H9 (cell line): ENCODE data around the gene PRR11. TPM values are rescaled to one million over a fixed set of nuclear protein-coding genes. Genes with fewer than 3 reads are reported as not detected.

Experiments used
- DNase-seq: peaks from one replicate; pipeline ENCODE4 v3.0.0-alpha.2; 2017
- H2AFZ ChIP-seq: one replicate; pipeline ENCODE4 v1.6.1; 2013; ENCODE audit warnings: mild to moderate bottlenecking, low read length, control low read depth, moderate library complexity
- H2AK5ac ChIP-seq: 2 replicates; pipeline ENCODE4 v1.6.1; 2013; ENCODE audit warnings: low read length, control low read depth, mixed read lengths; ENCODE audit not compliant: insufficient read length
- H2BK120ac ChIP-seq: one replicate; pipeline ENCODE4 v1.6.1; 2013; ENCODE audit warnings: low read depth, mild to moderate bottlenecking, low read length, control low read depth, inconsistent platforms; ENCODE audit not compliant: poor library complexity, severe bottlenecking
- H2BK12ac ChIP-seq: 2 replicates; pipeline ENCODE4 v1.6.1; 2013; ENCODE audit warnings: low read length, control low read depth, mixed read lengths, low read depth; ENCODE audit not compliant: insufficient read length
- H2BK15ac ChIP-seq: 2 replicates; pipeline ENCODE4 v1.6.1; 2013; ENCODE audit warnings: low read depth, low read length, control low read depth
- H2BK20ac ChIP-seq: one replicate; pipeline ENCODE4 v1.6.1; 2013; ENCODE audit warnings: low read depth, mild to moderate bottlenecking, low read length, control low read depth, inconsistent platforms; ENCODE audit not compliant: poor library complexity, severe bottlenecking
- H2BK5ac ChIP-seq: 2 replicates; pipeline ENCODE4 v1.6.1; 2013; ENCODE audit warnings: low read length, control low read depth, mixed read lengths; ENCODE audit not compliant: insufficient read length
- H3K14ac ChIP-seq: 2 replicates; pipeline ENCODE4 v1.6.1; 2013; ENCODE audit warnings: low read length, control low read depth; ENCODE audit not compliant: insufficient read depth
- H3K18ac ChIP-seq: 2 replicates; pipeline ENCODE4 v1.6.1; 2013; ENCODE audit warnings: low read depth, mild to moderate bottlenecking, mixed read lengths, low read length, control low read depth; ENCODE audit not compliant: insufficient read length
- H3K23ac ChIP-seq: 2 replicates; pipeline ENCODE4 v1.6.1; 2013; ENCODE audit warnings: low read length, control low read depth, mixed read lengths, low read depth; ENCODE audit not compliant: insufficient read length
- H3K23me2 ChIP-seq: 2 replicates; pipeline ENCODE4 v1.6.1; 2013; ENCODE audit warnings: low read depth, mild to moderate bottlenecking, mixed read lengths, low read length, control low read depth; ENCODE audit not compliant: insufficient read length, poor library complexity, severe bottlenecking
- H3K27ac ChIP-seq: 2 replicates; pipeline ENCODE4 v1.5.1; 2013; ENCODE audit warnings: low read length, control low read depth, mixed read lengths, low read depth; ENCODE audit not compliant: insufficient read length
- H3K27me3 ChIP-seq: 2 replicates; pipeline ENCODE4 v1.6.1; 2013; ENCODE audit warnings: low read length, control low read depth, inconsistent platforms; ENCODE audit not compliant: insufficient read depth
- H3K4ac ChIP-seq: 2 replicates; pipeline ENCODE4 v1.6.1; 2013; ENCODE audit warnings: low read depth, mild to moderate bottlenecking, control low read depth, inconsistent platforms, low read length, moderate library complexity
- H3K4me1 ChIP-seq: 2 replicates; pipeline ENCODE4 v1.6.1; 2013; ENCODE audit warnings: low read length, control low read depth, inconsistent platforms; ENCODE audit not compliant: insufficient read depth
- H3K4me2 ChIP-seq: 2 replicates; pipeline ENCODE4 v1.6.1; 2013; ENCODE audit warnings: low read length, control low read depth, mixed read lengths; ENCODE audit not compliant: insufficient read length, insufficient read depth
- H3K56ac ChIP-seq: 2 replicates; pipeline ENCODE4 v1.6.1; 2013; ENCODE audit warnings: low read depth, mild to moderate bottlenecking, mixed read lengths, low read length, control low read depth; ENCODE audit not compliant: insufficient read length
- H3K79me1 ChIP-seq: 2 replicates; pipeline ENCODE4 v1.6.1; 2013; ENCODE audit warnings: low read depth, mild to moderate bottlenecking, moderate library complexity, low read length, control low read depth, inconsistent platforms; ENCODE audit not compliant: insufficient read depth, poor library complexity, severe bottlenecking
- H3K79me2 ChIP-seq: 2 replicates; pipeline ENCODE4 v1.6.1; 2013; ENCODE audit warnings: low read length, control low read depth, inconsistent platforms; ENCODE audit not compliant: insufficient read depth
- H3K9ac ChIP-seq: 2 replicates; pipeline ENCODE4 v1.6.1; 2013; ENCODE audit warnings: low read length, control low read depth, mixed read lengths; ENCODE audit not compliant: insufficient read length; ENCODE audit errors: extremely low read depth
- H3K9me3 ChIP-seq: one replicate; pipeline ENCODE4 v1.6.1; 2013; ENCODE audit warnings: low read depth, low read length, inconsistent platforms; ENCODE audit not compliant: control insufficient read depth
- H3T11ph ChIP-seq: one replicate; pipeline ENCODE4 v1.6.1; 2013; ENCODE audit warnings: mild to moderate bottlenecking, low read length, control low read depth, inconsistent platforms
- H4K20me1 ChIP-seq: one replicate; pipeline ENCODE4 v1.6.1; 2013; ENCODE audit not compliant: control insufficient read depth, insufficient read length, insufficient read depth
- H4K5ac ChIP-seq: 2 replicates; pipeline ENCODE4 v1.6.1; 2013; ENCODE audit warnings: low read depth, mild to moderate bottlenecking, mixed read lengths, low read length, control low read depth; ENCODE audit not compliant: insufficient read length
- H4K8ac ChIP-seq: replicated peaks from 2 replicates; pipeline ENCODE4 v1.6.1; 2013; ENCODE audit warnings: low read length, control low read depth, mixed read lengths, low read depth; ENCODE audit not compliant: insufficient read length
- H4K91ac ChIP-seq: 2 replicates; pipeline ENCODE4 v1.6.1; 2013; ENCODE audit warnings: low read depth, mild to moderate bottlenecking, moderate library complexity, mixed read lengths, low read length, control low read depth; ENCODE audit not compliant: insufficient read length
- H3K27ac Mint-ChIP-seq, 3 experiments: 2 replicates in 2 of 3; 3 replicates in 1 of 3; pipeline ENCODE4 v1.8.0; 2020 to 2021; ENCODE audit warnings: mixed read lengths in 3 of 3, mild to moderate bottlenecking in 1 of 3, moderate library complexity in 1 of 3
- H3K27me3 Mint-ChIP-seq: 2 replicates; pipeline ENCODE4 v1.8.0; 2021; ENCODE audit warnings: low read depth, mild to moderate bottlenecking, moderate library complexity, mixed read lengths
- H3K36me3 Mint-ChIP-seq, 3 experiments: 2 replicates in 2 of 3; 3 replicates in 1 of 3; pipeline ENCODE4 v1.8.0; 2020 to 2021; ENCODE audit warnings: low read depth in 3 of 3, mixed read lengths in 3 of 3; ENCODE audit not compliant: insufficient read depth in 1 of 3
- H3K4me1 Mint-ChIP-seq, 2 experiments: 2 replicates each; pipeline ENCODE4 v1.8.0; 2020; ENCODE audit warnings: mixed read lengths in 2 of 2
- H3K4me3 Mint-ChIP-seq, 2 experiments: 2 replicates in 1 of 2; 3 replicates in 1 of 2; pipeline ENCODE4 v1.8.0; 2020 to 2021; ENCODE audit warnings: mild to moderate bottlenecking in 2 of 2, mixed read lengths in 2 of 2, moderate library complexity in 1 of 2
- H3K9me3 Mint-ChIP-seq, 2 experiments: 2 replicates in 1 of 2; 3 replicates in 1 of 2; pipeline ENCODE4 v1.8.0; 2020; ENCODE audit warnings: mild to moderate bottlenecking in 2 of 2, mixed read lengths in 2 of 2, moderate library complexity in 1 of 2
- WGBS: extraction: QIAGEN DNeasy Blood & Tissue Kit; methylation state at CpG from one replicate; pipeline ENCODE4 v1.1.7; 2013; ENCODE audit warnings: missing lambda C conversion rate, low lambda C conversion rate, mixed read lengths; ENCODE audit not compliant: insufficient read length; ENCODE audit errors: extremely low coverage; 5-methylcytosine and 5-hydroxymethylcytosine counted together
- total RNA-seq: library from RNA; stranded (reverse); gene quantifications from 2 replicates; pipeline ENCODE4 v1.2.1, GENCODE V29; 2021
- TF ChIP-seq, protein P1 (sequence below): fragments of 200-600 bp; sonication (generic); conservative IDR thresholded peaks from 3 replicates; pipeline ENCODE4 v1.8.0; 2021; ENCODE audit warnings: antibody characterized with exemption, mild to moderate bottlenecking

The PRR11 gene
- total RNA-seq, 1 experiment from 2014 or later, result 70.7 TPM

DNA sequence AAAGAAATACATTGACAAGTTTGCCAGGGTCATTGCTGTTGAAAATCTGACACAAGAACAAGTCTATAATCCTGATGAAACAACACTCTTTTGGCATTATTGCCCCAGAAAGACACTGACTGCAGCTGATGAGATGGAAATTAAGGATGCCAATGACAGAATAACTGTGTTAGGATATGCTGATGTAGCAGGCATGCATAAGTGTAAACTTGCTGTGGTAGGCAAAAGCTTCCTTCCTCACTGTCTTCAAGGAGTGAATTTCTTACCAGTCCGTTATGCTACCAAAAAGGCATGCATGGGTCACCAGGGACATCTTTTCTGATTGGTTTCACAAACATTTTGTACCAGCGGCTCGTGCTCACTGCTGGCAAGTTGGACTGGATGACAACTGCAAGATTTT is 75.2 kb downstream of the PRR11 start:
- no peaks in the 10 kb centered on the region for H4K20me1 ChIP-seq
- H3K18ac ChIP-seq, result no peak overlapping the region
- H3K79me2 ChIP-seq, result no peaks in the 10 kb centered on the region
- TF ChIP-seq, protein P1, sequence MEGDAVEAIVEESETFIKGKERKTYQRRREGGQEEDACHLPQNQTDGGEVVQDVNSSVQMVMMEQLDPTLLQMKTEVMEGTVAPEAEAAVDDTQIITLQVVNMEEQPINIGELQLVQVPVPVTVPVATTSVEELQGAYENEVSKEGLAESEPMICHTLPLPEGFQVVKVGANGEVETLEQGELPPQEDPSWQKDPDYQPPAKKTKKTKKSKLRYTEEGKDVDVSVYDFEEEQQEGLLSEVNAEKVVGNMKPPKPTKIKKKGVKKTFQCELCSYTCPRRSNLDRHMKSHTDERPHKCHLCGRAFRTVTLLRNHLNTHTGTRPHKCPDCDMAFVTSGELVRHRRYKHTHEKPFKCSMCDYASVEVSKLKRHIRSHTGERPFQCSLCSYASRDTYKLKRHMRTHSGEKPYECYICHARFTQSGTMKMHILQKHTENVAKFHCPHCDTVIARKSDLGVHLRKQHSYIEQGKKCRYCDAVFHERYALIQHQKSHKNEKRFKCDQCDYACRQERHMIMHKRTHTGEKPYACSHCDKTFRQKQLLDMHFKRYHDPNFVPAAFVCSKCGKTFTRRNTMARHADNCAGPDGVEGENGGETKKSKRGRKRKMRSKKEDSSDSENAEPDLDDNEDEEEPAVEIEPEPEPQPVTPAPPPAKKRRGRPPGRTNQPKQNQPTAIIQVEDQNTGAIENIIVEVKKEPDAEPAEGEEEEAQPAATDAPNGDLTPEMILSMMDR, result no peak
- H3K36me3 Mint-ChIP-seq, result no peaks in the 10 kb centered on the region; a peak in 1 of 7 replicates
- H2AFZ ChIP-seq, result no peak overlapping the region
- no peak overlapping the region for H4K91ac ChIP-seq
- no peak overlapping the region for H3K4me3 Mint-ChIP-seq
- H4K5ac ChIP-seq, result no peak overlapping the region
- no peak overlapping the region for H3K4ac ChIP-seq
- no peak overlapping the region for H3K56ac ChIP-seq
- no peak overlapping the region for H3K27ac Mint-ChIP-seq
- H2BK5ac ChIP-seq, result no peak overlapping the region
- no peak overlapping the region for H3K9ac ChIP-seq
- DNase-seq, result no peak
- H3K79me1 ChIP-seq, result no peaks in the 10 kb centered on the region
- H3K9me3 ChIP-seq, result no peaks in the 10 kb centered on the region
- no peak overlapping the region for H3K23ac ChIP-seq
- H3K14ac ChIP-seq, result no peak overlapping the region
- no CpG with 5 or more reads among the region's 3 CpGs for WGBS
- no peaks in the 10 kb centered on the region for H3K27me3 ChIP-seq
- H3K23me2 ChIP-seq, result no peaks in the 10 kb centered on the region
- H2BK15ac ChIP-seq, result no peak overlapping the region
- H3K4me1 ChIP-seq, result no peaks in the 10 kb centered on the region
- no peak overlapping the region for H4K8ac ChIP-seq
- no peak overlapping the region for H2BK120ac ChIP-seq
- H3T11ph ChIP-seq, result no peak overlapping the region
- H3K4me1 Mint-ChIP-seq, result no peaks in the 10 kb centered on the region
- H2BK12ac ChIP-seq, result no peak overlapping the region
- no peak overlapping the region for H2AK5ac ChIP-seq
- no peaks in the 10 kb centered on the region for H3K9me3 Mint-ChIP-seq
- no peaks in the 10 kb centered on the region for H3K27me3 Mint-ChIP-seq
- H3K27ac ChIP-seq, result no peak overlapping the region
- no peak overlapping the region for H3K4me2 ChIP-seq
- no peak overlapping the region for H2BK20ac ChIP-seq
